Parathyroid adenoma (tissue), 2 donors: ENCODE measurements around the gene PLSCR2.
"Not testable (repeated sequence)": the region's sequence is repeated elsewhere in the genome, so short reads cannot be mapped to it uniquely, and the experiment has no call there.

Source experiments
- H2AFZ ChIP-seq: fragments of 300-600 bp; sonication (generic); one replicate; pipeline ENCODE4 v1.7.0; 2017; ENCODE audit warnings: antibody characterized with exemption, mild to moderate bottlenecking
- H3K27ac ChIP-seq: fragments of 300-600 bp; sonication (generic); one replicate; pipeline ENCODE4 v1.7.0; 2017
- H3K27me3 ChIP-seq: fragments of 300-600 bp; sonication (generic); one replicate; pipeline ENCODE4 v1.7.0; 2017; ENCODE audit warnings: low read length; ENCODE audit not compliant: control insufficient read depth, insufficient read depth
- H3K36me3 ChIP-seq: fragments of 300-600 bp; sonication (generic); one replicate; pipeline ENCODE4 v1.7.0; 2017; ENCODE audit warnings: low read length; ENCODE audit not compliant: control insufficient read depth, insufficient read depth
- H3K4me1 ChIP-seq: fragments of 300-600 bp; sonication (generic); one replicate; pipeline ENCODE4 v1.7.0; 2017; ENCODE audit warnings: control low read depth
- H3K4me2 ChIP-seq: fragments of 300-600 bp; sonication (generic); one replicate; pipeline ENCODE4 v1.7.0; 2017; ENCODE audit warnings: low read length
- H3K4me3 ChIP-seq: fragments of 300-600 bp; sonication (generic); one replicate; pipeline ENCODE4 v1.7.0; 2017; ENCODE audit warnings: low read depth, low read length
- H3K79me2 ChIP-seq: fragments of 300-600 bp; sonication (generic); one replicate; pipeline ENCODE4 v1.7.0; 2017; ENCODE audit warnings: control low read depth
- H3K9ac ChIP-seq: fragments of 300-600 bp; sonication (generic); one replicate; pipeline ENCODE4 v1.7.0; 2017; ENCODE audit warnings: mild to moderate bottlenecking
- H3K9me3 ChIP-seq: fragments of 300-600 bp; sonication (generic); one replicate; pipeline ENCODE4 v1.7.0; 2017; ENCODE audit warnings: low read length; ENCODE audit not compliant: control insufficient read depth
- TF ChIP-seq, protein P1 (sequence below): fragments of 300-600 bp; sonication (generic); IDR thresholded peaks from one replicate; pipeline ENCODE4 v1.7.0; 2017; ENCODE audit warnings: antibody characterized with exemption, mild to moderate bottlenecking
- donor health status: primary hyperparathyroidism.

The PLSCR2 gene

DNA sequence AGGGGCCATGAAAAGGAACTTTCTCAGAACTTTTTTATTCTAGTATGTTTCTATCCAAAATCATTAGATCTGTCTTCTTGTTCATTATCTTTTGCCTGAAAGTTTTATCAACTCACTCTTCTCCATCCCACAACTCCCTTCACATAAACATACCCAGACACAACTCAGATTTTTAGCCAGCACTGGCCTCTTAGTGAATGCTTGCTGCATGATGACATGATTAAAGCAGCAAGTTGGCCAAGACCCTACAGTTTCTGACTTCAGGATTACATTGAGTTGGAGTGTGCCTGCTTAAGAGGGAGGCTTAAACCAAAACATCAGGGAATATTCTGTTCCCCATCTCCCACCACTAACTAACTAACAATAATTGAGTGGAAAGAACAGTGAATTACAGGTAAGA is 38.1 kb downstream of the PLSCR2 start:
- H3K4me1 ChIP-seq = no peaks in the 10 kb centered on the region
- no peaks in the 10 kb centered on the region for H3K36me3 ChIP-seq
- H3K27ac ChIP-seq = no peak overlapping the region
- no peak overlapping the region for H2AFZ ChIP-seq
- H3K4me2 ChIP-seq = no peak overlapping the region
- peaks cover 4% of the 10 kb centered on the region for H3K9me3 ChIP-seq
- TF ChIP-seq, protein P1, sequence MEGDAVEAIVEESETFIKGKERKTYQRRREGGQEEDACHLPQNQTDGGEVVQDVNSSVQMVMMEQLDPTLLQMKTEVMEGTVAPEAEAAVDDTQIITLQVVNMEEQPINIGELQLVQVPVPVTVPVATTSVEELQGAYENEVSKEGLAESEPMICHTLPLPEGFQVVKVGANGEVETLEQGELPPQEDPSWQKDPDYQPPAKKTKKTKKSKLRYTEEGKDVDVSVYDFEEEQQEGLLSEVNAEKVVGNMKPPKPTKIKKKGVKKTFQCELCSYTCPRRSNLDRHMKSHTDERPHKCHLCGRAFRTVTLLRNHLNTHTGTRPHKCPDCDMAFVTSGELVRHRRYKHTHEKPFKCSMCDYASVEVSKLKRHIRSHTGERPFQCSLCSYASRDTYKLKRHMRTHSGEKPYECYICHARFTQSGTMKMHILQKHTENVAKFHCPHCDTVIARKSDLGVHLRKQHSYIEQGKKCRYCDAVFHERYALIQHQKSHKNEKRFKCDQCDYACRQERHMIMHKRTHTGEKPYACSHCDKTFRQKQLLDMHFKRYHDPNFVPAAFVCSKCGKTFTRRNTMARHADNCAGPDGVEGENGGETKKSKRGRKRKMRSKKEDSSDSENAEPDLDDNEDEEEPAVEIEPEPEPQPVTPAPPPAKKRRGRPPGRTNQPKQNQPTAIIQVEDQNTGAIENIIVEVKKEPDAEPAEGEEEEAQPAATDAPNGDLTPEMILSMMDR = no peak
- no peaks in the 10 kb centered on the region for H3K79me2 ChIP-seq
- no peak overlapping the region for H3K9ac ChIP-seq
- no peaks in the 10 kb centered on the region for H3K27me3 ChIP-seq
- no peak overlapping the region for H3K4me3 ChIP-seq

DNA sequence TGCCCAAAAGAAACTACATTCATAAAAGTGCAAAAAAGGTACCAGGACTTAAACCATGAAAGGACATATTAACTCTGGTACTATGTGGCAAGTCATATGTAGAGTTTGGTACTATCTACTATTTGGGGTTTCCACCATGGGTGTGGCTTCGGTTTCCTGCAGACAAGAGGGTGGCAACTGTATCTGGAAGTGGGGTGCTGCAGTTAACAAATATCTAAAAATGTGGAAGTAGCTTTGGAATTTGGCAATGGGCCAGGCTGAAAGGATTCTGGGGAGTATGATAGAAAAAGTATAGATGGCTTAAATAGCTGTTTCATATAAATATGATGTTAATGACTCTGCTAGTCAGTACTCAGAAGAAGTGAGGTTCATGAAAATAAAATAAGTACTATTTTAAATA is 44.0 kb downstream of the PLSCR2 start:
- H3K4me3 ChIP-seq = no peak overlapping the region
- H3K4me1 ChIP-seq = no peaks in the 10 kb centered on the region
- no peaks in the 10 kb centered on the region for H3K79me2 ChIP-seq
- no peak overlapping the region for H3K4me2 ChIP-seq
- no peak overlapping the region for H3K27ac ChIP-seq
- no peaks in the 10 kb centered on the region for H3K36me3 ChIP-seq
- H3K27me3 ChIP-seq = no peaks in the 10 kb centered on the region
- TF ChIP-seq, protein P1 = no peak
- H3K9ac ChIP-seq = no peak overlapping the region
- H3K9me3 ChIP-seq = no peaks in the 10 kb centered on the region
- H2AFZ ChIP-seq = no peak overlapping the region

DNA sequence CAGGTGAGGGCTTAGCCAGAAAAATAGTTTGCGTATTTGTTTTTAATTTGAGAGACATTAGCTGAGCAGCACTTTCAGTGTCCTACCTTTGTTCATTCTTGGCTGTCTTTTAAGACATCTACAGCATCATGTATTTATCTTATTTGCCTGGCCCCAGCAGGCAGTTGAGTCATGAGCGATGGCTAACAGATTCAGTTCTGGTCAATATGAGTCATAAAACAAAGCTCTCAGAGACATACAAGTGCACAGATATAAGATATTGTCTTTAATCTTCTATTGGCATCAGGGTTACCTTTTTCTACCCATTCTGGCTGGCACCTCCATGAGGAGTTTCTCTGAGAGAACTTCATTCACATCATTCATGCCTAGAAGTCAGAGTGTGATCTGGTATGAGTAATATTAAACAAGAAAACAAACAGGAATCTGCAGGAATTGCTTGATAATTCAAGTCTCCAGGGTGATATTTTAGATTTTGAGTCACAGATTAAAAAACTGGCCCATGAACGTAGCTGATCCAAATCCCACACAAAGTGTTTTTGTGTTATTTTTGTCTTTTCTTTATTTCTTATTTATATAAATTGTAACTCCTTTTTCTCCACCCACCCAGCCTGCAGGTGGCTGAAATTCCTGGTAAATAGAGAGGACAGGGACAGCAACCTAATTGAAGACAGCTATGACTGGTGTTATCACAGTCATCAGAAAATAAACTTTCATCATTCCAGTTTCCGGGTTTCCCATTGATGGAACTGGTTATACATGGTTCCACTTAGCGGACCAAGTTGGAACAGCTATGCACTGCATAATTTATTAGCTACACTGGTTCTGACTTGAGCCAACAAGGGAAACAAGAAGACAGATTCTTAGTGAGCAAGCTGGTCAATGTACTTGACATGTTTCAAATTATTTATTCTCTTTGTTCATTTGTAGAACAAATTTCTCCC is 47.3 kb downstream of the PLSCR2 start:
- H3K36me3 ChIP-seq = no peaks in the 10 kb centered on the region
- no peak overlapping the region for H3K4me2 ChIP-seq
- H3K4me1 ChIP-seq = no peaks in the 10 kb centered on the region
- H3K4me3 ChIP-seq = no peak overlapping the region
- no peaks in the 10 kb centered on the region for H3K79me2 ChIP-seq
- H3K9me3 ChIP-seq = no peaks in the 10 kb centered on the region
- TF ChIP-seq, protein P1 = no peak
- H3K9ac ChIP-seq = no peak overlapping the region
- H2AFZ ChIP-seq = no peak overlapping the region
- H3K27me3 ChIP-seq = no peaks in the 10 kb centered on the region
- no peak overlapping the region for H3K27ac ChIP-seq

DNA sequence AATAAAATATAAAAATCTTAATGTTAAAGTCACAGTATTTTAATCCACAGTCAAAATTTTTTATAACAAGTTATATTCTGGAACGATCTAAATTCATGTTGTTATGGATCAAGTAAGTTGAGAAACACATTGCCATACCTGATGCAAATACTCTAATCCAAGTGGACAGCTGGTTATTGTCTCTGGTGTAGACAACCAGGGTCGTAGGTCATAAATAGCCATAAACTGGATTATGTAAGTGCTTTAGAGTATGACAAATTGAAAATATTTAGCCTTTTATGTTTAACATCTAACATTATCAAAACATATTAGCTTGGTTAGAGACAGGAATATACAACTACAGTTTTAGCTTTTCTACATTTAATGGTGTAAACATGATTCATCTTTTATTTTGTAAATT is 53.0 kb downstream of the PLSCR2 start:
- no peaks in the 10 kb centered on the region for H3K79me2 ChIP-seq
- H2AFZ ChIP-seq = no peak overlapping the region
- no peaks in the 10 kb centered on the region for H3K9me3 ChIP-seq
- H3K36me3 ChIP-seq = no peaks in the 10 kb centered on the region
- H3K27ac ChIP-seq = no peak overlapping the region
- H3K9ac ChIP-seq = no peak overlapping the region
- TF ChIP-seq, protein P1 = no peak
- H3K4me1 ChIP-seq = no peaks in the 10 kb centered on the region
- no peaks in the 10 kb centered on the region for H3K27me3 ChIP-seq
- H3K4me2 ChIP-seq = no peak overlapping the region
- H3K4me3 ChIP-seq = no peak overlapping the region

DNA sequence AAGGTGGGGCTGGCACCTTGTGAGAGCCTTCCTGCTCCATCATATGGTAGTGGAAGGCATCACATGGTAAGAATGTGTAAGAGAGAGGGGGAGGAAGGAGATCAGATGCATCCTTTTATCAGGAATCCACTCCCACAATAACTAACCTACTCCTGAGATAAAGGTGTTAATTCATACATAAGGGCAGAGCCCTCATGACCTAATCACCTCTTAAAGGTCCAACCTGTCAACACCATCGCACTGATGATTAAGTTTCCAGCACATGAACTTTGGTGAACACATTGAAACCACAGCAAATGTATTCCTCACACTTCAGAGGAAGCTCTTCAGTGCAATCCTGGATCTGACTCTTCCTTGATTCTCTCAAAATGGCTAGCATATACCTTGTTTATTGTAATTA is 55.4 kb downstream of the PLSCR2 start:
- Histone ChIP-seq H3K4me1 (no peaks in the 10 kb centered on the region), H3K27me3 (no peaks in the 10 kb centered on the region), H3K9me3 (no peaks in the 10 kb centered on the region), H3K36me3 (no peaks in the 10 kb centered on the region), H3K4me2 (no peak overlapping the region), H2AFZ (no peak overlapping the region), H3K79me2 (no peaks in the 10 kb centered on the region), H3K9ac (no peak overlapping the region), H3K4me3 (no peak overlapping the region), H3K27ac (no peak overlapping the region)
- TF ChIP-seq, protein P1 = no peak

DNA sequence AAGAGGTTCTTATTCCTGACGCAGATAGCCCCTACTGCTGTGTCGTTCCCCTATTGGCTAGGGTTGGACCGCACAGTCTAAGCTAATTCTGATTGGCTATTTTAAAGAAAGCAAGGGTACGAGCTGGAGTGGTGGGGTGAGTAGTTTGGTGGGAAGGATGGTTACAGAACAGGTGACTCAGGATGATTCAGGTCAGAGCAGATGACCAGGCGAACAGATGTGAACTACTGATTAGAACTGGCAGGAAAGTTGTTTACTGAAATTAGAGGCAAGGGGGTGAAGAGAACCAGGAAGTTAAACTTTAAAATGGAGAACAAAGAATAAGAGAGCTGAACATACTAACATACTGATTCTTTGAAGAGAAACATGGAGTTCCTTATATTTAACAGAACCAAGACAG is 56.6 kb downstream of the PLSCR2 start:
- not testable (repeated sequence) for H3K9me3 ChIP-seq, H3K4me3 ChIP-seq, H3K27me3 ChIP-seq, H3K27ac ChIP-seq, H3K79me2 ChIP-seq, H3K36me3 ChIP-seq, H3K4me2 ChIP-seq, H3K9ac ChIP-seq, H3K4me1 ChIP-seq, H2AFZ ChIP-seq
